Measurements from ENCODE around the gene TMEM30A.
A peak's percentile ranks its signal among the peaks of the same experiment; 100 is the strongest.

The TMEM30A gene

GRCh38 chr6:75284632-75285282 is at the start of gene TMEM30A:
TMEM30A (minus strand) TSS chr6:75284792; CDS start chr6:75284638, 154 bp downstream.
- peak within 1 kb of the TSS; percentile 69 for H3K4me3 ChIP-seq (replicated peaks; ENCODE audit: low read depth, low read length)
- peak; percentile 99 for DNase-seq (ENCODE audit: extremely low read depth, low read depth)
- TF ChIP-seq CTCF (IDR thresholded peaks at IDR 0.05; ENCODE audit: low read depth, low read length, missing control alignments): no peak

GRCh38 chr6:75333676-75334200 is 49.1 kb upstream of the TMEM30A start:
- no peak for DNase-seq (ENCODE audit: extremely low read depth, low read depth)
- TF ChIP-seq CTCF (IDR thresholded peaks at IDR 0.05; ENCODE audit: low read depth, low read length, missing control alignments): no peak
- H3K4me3 ChIP-seq (replicated peaks; ENCODE audit: low read depth, low read length): peak overlapping the region; percentile 14; the same call in 1 of the 2 replicates

GRCh38 chr6:75331151-75331550 is 46.6 kb upstream of the TMEM30A start:
- peak; percentile 25 for DNase-seq (ENCODE audit: extremely low read depth, low read depth)
- no peak overlapping the region for H3K4me3 ChIP-seq (replicated peaks; ENCODE audit: low read depth, low read length)
- TF ChIP-seq CTCF (IDR thresholded peaks at IDR 0.05; ENCODE audit: low read depth, low read length, missing control alignments): no peak

GRCh38 chr6:75329703-75330102 is 45.1 kb upstream of the TMEM30A start:
- H3K4me3 ChIP-seq (replicated peaks; ENCODE audit: low read depth, low read length): no peak overlapping the region
- TF ChIP-seq CTCF (IDR thresholded peaks at IDR 0.05; ENCODE audit: low read depth, low read length, missing control alignments): no peak
- DNase-seq (ENCODE audit: extremely low read depth, low read depth): no peak

- DNase-seq (ENCODE audit: extremely low read depth, low read depth): no peak
- no peak for TF ChIP-seq CTCF (IDR thresholded peaks at IDR 0.05; ENCODE audit: low read depth, low read length, missing control alignments)
- no peak overlapping the region for H3K4me3 ChIP-seq (replicated peaks; ENCODE audit: low read depth, low read length)
Measured at GRCh38 chr6:75327807-75328206, 43.2 kb upstream of the TMEM30A start.

- no peak for DNase-seq (ENCODE audit: extremely low read depth, low read depth)
- no peak for TF ChIP-seq CTCF (IDR thresholded peaks at IDR 0.05; ENCODE audit: low read depth, low read length, missing control alignments)
- no peak overlapping the region for H3K4me3 ChIP-seq (replicated peaks; ENCODE audit: low read depth, low read length)
Measured at GRCh38 chr6:75326557-75327258, 42.1 kb upstream of the TMEM30A start.
